Panc1 (cell line): Measurements from ENCODE around the gene SPRR5.

ENCODE experiments used
- TCF7L2 ChIP-seq: IDR thresholded peaks from 2 replicates; pipeline ENCODE4 v1.6.1; 2011; ENCODE audit warnings: mild to moderate bottlenecking, low read depth, low read length, inconsistent platforms
- TF ChIP-seq, protein P1 (sequence below): fragments of 450-650 bp; IDR thresholded peaks from 2 replicates; pipeline ENCODE4 v1.5.1; 2017; ENCODE audit warnings: mild to moderate bottlenecking
- TF ChIP-seq, protein P2 (sequence below), 2 experiments: IDR thresholded peaks; 2 replicates each; pipeline ENCODE4 v1.6.1; 2011 to 2012; ENCODE audit warnings: low read depth in 2 of 2, control low read depth in 1 of 2, low read length in 1 of 2, mild to moderate bottlenecking in 1 of 2, moderate library complexity in 1 of 2; ENCODE audit not compliant: insufficient read depth in 1 of 2

DNA sequence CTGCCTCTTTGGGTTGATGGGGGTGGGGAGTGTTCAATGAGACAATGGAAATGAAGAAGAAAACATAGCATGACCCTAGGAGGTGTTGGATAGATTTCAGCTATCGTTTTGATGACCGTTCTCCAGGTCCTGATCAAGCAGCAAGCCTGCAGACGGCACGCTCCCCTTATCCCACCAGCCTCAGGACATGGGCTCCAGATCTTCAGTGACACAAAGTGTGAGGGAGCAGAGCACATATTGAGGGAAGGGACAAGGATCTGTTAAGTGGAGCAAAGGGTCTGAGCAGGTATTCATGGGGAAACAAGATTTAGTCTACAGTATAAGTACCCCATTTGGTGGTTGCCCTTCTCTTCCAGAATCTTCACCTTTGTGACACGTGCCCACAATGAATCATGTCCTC lies 4.7 kb downstream of the SPRR5 start:
- TF ChIP-seq TCF7L2, result no peak
- TF ChIP-seq, protein P1, sequence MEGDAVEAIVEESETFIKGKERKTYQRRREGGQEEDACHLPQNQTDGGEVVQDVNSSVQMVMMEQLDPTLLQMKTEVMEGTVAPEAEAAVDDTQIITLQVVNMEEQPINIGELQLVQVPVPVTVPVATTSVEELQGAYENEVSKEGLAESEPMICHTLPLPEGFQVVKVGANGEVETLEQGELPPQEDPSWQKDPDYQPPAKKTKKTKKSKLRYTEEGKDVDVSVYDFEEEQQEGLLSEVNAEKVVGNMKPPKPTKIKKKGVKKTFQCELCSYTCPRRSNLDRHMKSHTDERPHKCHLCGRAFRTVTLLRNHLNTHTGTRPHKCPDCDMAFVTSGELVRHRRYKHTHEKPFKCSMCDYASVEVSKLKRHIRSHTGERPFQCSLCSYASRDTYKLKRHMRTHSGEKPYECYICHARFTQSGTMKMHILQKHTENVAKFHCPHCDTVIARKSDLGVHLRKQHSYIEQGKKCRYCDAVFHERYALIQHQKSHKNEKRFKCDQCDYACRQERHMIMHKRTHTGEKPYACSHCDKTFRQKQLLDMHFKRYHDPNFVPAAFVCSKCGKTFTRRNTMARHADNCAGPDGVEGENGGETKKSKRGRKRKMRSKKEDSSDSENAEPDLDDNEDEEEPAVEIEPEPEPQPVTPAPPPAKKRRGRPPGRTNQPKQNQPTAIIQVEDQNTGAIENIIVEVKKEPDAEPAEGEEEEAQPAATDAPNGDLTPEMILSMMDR, result no peak
- TF ChIP-seq, protein P2, sequence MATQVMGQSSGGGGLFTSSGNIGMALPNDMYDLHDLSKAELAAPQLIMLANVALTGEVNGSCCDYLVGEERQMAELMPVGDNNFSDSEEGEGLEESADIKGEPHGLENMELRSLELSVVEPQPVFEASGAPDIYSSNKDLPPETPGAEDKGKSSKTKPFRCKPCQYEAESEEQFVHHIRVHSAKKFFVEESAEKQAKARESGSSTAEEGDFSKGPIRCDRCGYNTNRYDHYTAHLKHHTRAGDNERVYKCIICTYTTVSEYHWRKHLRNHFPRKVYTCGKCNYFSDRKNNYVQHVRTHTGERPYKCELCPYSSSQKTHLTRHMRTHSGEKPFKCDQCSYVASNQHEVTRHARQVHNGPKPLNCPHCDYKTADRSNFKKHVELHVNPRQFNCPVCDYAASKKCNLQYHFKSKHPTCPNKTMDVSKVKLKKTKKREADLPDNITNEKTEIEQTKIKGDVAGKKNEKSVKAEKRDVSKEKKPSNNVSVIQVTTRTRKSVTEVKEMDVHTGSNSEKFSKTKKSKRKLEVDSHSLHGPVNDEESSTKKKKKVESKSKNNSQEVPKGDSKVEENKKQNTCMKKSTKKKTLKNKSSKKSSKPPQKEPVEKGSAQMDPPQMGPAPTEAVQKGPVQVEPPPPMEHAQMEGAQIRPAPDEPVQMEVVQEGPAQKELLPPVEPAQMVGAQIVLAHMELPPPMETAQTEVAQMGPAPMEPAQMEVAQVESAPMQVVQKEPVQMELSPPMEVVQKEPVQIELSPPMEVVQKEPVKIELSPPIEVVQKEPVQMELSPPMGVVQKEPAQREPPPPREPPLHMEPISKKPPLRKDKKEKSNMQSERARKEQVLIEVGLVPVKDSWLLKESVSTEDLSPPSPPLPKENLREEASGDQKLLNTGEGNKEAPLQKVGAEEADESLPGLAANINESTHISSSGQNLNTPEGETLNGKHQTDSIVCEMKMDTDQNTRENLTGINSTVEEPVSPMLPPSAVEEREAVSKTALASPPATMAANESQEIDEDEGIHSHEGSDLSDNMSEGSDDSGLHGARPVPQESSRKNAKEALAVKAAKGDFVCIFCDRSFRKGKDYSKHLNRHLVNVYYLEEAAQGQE (IDR thresholded peaks at IDR 0.05; ENCODE audit: insufficient read depth in 1 of 2, low read depth in 2 of 2, low read length in 1 of 2), result no peak
